Measurements from ENCODE around the gene TBX3.
"Not testable (repeated sequence)": the region's sequence is repeated elsewhere in the genome, so short reads cannot be mapped to it uniquely, and the experiment has no call there.

Gene TBX3

DNA sequence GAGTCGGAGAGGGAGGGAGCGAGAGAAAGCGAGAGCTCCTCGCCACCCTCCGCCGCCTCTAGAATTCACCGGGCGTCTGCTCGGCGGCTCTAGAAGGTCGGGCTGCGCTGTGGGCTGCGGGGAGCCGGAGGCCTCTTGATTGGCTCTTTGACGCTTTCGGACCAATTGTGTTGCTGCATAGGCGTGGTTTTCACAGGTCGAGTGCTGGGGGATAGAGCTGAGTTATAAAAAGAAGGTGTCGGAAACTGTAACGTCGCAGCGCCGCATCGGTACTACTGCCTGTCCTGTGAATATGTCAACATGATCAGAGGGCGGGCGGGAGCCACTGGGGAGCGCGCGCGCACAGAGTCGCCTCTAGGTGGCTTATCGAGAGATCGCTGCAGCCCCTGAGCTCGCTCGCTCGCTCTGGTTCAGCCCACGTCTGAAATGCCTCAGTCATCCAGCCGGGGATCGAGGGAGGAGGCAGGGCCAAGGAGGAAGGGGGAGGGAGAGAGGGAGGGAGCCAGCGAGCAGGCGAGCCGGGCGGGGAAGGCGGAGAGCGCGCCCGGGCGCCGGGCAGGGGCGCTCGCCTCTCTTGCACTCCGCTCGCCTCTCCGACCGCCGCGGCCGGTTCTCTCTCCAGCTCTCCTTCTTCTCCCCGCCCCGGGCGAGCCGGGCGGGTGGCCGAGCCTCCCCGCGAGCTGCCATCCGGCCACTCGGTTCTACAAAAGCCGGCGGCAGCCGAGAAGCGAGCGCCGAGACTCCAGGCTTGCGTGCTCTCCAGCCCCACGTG is at the start of gene TBX3:
TBX3 (minus strand) TSS at position 78 of the 772 bp plus-strand sequence. CDS start 975 bp downstream, outside the sequence.
- peak; percentile 97 for DNase-seq (ENCODE audit: low read depth, low spot score)

DNA sequence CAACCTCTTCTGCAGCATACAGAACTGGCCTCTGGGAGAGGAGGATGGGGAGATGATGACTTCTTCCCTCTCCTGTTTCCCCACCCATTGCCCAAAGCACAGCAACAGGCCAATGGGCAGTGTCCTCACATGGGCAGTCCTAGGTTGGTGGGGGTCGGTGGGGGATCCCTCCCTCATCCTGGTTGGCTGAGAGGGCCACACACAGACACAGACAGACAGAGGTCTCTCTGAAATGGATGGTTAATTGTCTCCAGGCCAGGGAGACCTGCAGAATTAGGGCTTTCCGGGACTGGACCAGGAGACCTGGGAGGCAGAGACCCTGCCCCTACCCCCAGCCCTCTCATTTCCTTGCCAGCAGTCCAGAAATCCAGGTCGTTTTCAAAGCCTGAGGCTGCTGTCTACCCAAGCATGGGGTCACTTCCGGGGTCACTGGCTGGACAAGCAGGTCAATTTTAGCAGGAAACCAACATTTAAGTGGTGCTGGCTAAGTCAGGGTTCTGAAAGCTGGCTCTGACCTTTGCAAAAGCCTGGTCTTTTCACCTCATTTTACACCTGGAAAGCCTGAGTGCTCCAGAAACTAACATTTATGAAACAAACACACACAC is 48.6 kb upstream of the TBX3 start:
- no peak for DNase-seq (ENCODE audit: low read depth, low spot score)

DNA sequence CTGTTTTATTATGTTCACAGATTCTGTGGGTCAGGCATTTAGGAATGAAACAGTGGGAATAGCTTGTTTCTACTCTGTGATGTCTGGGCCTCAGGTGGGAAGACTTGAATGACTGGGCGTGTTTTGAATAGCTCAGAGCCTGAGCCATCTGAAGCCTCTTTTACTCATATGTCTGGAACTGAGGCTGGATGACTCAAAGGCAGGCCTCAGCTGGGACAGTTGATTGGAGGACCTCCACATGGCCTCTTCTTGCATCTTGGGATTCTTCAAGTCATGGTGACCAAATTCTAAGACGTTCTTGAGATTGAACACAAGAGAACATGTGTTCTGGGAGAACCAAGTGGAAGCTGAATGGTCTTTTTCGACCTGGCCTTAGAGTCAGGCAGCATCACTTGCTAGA is 45.8 kb upstream of the TBX3 start:
- no peak for DNase-seq (ENCODE audit: low read depth, low spot score)

DNA sequence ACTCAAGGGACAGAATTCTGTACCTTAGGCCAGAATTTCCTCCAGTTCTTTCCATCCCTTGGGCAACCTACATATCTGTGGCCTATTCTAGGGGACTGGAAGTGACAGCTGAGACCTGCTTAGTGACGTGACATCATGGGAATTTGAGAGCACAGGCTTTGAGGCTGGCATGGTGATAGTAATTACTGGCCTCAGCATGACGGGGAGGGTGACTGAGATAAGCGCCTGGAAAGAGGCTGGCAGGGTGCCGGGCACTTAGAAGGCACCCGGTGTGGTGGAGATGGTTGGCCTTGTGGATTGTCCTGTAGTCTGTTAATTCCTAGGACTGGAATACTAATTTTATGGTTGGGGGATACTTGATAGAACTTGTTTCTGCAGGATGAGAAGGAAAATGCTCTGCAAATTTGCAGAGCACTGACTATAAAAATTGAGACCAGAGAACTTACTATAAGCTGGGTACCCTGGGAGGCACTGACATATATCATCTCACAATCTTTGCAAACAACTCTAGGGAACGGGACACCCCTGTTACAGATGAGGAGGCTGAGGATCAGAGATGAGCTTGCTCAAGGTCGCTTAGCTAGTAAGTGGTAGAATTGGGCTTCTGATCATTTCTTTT is 42.2 kb upstream of the TBX3 start:
- DNase-seq (ENCODE audit: low read depth, low spot score) = no peak

DNA sequence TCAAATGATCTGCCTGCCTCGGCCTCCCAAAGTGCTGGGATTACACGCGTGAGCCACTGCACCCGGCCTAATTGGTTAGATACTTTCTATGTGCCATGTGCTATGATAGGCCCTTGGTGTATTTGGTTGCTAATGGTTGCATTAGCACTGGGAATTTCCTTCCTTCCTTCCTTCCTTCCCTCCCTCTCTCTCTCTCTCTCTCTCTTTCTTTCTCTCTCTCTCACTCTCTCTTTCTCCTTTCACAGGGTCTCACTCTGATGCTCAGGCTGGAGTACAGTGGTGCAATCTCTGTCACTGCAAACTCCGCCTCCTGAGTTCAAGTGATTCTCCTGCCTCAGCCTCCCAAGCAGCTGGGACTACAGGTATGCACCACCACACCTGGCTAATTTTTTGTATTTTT is 38.2 kb upstream of the TBX3 start:
- not testable (repeated sequence) for DNase-seq (ENCODE audit: low read depth, low spot score)

DNA sequence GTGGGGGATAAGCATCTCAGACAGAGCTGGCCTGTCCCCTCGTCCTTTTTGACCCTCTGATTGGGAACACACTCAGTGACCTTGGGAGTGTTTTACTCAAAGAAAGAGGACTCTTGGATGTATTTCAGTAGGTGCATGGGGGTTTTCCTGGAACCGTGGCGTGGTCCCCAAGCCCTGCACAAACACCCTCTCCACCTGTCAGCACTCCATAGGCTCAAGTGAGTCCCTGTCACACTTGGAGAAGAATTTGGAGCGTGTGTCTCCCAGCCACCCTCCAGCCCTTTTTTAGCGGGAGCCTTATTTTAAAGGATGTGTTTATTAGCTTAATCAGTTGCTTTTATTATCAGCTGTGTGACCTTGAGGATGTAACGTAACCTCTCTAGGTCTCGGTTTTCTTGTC is 37.3 kb upstream of the TBX3 start:
- DNase-seq (ENCODE audit: low read depth, low spot score) = no peak

DNA sequence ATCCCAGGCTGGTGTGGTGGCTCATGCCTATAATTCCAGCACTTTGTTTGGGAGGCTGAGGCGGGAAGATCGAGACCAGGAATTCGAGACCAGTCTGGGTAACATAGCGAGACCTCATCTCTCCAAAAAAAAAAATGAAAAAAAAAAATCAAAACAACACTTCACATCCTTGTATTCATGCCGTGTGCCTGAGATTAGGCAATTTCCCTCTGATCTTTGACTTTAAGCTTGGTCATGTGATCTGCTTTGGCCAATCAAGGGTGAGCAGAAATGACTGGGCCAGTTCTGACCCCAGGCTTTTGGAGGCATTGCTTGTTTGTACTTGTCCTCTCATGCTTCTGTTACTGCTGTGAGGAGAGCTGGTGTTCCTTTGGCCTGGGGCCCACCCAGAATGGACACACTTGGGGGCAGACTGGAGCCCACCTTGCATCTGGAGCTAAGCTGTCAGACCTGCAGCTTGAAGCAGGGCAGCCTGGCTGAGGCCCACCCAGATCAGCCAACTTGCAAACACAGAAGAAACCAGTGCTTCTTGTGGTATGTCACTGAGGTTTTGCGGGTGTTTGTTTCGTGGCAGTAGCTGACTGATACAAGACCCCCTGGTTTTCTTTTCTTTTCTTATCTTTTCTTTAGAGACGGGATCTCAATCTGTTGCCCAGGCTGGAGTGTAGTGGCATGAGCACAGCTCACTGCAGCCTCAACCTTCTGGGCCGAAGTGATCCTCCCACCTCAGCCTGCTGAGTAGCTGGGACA is 29.7 kb upstream of the TBX3 start:
- DNase-seq (ENCODE audit: low read depth, low spot score) = no peak

DNA sequence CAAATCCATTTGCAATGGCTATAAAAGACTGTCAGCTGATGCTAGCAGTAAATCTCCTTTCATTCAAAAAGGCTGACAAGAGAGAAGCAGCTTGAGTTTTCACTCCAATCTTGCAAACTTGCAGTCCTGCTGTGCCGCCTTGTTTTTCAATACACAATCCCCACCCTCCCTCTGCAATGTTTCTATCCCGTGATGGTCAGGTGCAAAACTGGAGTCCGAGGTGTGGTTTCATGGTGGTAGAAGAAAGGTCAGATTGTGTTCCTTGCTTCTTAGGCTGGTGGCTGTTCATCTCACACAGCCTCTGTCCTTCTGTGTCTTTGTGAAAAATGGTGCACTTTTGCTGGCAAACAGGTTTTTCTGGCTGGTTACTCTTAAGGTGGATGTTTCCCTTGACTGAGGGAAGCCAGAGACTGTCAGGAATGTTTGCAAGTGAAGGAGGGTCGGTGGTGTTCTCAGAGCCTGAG is 27.7 kb upstream of the TBX3 start:
- no peak for DNase-seq (ENCODE audit: low read depth, low spot score)

DNA sequence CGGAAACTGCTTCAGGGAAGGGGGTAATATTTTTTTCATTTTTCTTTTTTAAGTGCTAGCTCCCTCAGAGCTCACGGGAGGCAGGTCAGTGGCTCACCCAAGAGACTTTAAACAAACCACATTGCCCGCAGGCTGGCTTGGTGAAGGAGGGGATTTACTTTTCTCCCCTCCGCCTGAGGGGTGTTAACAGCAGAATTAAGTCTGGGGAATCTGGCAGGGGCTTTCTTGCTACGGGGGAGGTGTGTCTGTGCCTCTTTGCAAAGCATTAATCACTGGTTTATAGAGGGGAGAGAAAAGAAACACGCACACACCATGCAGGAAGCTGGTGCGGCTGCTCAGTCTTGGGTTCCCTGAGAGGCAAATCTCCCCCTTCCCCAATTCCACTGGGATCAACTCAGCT is 26.2 kb upstream of the TBX3 start:
- DNase-seq (ENCODE audit: low read depth, low spot score) = no peak

DNA sequence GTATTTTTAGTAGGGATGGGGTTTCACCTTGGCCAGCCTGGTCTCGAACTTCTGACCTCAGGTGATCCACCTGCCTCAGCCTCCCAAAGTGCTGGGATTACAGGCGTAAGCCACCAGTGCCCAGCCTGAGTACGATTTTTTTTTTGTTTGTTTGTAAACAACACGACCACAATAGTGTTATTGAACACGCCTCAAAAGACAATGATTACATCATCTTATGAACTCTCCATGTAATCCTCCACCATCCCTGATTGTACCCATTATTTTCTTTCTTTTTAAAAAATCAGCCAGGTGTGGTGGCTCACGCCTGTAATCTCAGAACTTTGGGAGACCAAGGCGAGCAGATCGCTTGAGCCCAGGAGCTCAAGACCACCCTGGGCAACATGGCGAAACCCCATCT is 25.1 kb upstream of the TBX3 start:
- DNase-seq (ENCODE audit: low read depth, low spot score) = no peak

DNA sequence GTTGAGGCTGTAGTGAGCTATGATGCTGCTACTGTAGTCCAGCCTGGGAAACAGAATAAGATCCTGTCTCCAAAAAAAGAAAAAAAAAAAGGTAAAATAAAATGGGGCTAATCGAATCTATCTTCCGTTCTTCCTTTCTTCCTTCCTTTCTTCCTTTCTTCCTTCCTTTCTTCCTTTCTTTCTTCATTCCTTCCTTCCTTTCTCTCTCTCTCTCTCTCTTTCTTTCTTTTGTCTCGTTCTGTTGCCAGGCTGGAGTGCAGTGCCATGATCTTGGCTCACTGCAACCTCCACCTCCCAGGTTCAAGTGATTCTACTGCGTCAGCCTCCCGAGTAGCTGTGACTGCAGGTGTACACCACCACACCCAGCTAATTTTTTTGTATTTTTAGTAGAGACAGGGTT is 24.6 kb upstream of the TBX3 start:
- not testable (repeated sequence) for DNase-seq (ENCODE audit: low read depth, low spot score)

DNA sequence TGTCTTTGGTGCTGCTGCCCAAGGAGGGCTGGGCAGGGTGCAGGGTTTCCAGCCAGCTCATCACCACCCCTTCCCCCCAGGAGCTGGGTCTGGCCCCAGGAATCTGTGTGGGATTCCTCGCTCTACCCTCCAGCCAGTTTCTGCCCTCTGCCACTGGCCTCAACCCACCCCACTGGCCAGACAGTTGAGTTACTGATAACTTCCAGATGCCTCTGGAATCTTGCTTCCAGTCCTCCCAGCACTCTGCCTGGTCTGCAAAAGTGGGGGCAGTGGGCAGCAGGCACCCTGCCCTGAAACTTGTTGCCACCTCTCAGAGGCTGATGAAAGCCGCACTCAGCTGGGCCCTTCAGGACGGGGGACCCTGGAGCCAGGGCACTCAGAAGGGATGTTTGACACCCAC is 20.1 kb upstream of the TBX3 start:
- no peak for DNase-seq (ENCODE audit: low read depth, low spot score)

DNA sequence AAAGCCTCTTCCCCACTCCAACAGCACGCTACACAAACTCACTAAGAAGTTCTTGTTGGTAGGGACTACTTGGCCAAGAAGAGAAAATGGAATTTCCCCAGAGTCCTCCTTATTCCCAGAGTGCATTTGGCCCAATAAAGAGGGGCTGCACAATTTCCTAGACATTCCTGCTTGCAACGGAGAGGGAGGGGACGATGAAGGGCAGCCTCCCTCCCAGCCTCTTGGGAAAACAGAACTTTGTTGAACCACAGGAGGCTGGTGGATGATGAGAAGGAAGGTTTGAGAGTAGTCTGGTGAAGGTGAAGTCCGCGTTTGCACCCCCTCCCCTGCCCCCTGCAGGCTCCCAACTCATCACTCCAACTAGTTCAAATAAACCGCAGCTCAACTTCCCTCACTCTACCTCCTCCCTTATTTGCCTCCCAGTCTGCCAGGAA is 19.1 kb upstream of the TBX3 start:
- no peak for DNase-seq (ENCODE audit: low read depth, low spot score)

DNA sequence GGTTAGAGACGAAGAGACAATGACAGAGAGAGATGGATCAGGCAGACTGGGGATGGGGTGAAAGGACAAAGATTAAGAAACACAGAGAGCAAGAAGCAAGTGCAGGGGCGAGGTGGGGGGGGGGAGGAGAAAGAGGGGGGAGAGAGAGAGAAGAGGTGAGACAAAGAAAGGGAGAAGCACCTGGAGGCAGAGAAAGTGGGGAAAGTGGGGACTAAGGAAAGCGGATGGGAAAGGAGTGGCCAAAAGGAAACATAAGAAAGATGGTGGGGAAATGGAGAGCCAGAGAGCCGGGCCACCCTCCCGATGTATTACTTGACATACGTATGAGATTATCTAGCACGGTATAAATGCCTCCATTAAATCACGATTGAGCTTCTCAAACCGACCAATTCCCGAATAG is 18.5 kb upstream of the TBX3 start:
- no peak for DNase-seq (ENCODE audit: low read depth, low spot score)

DNA sequence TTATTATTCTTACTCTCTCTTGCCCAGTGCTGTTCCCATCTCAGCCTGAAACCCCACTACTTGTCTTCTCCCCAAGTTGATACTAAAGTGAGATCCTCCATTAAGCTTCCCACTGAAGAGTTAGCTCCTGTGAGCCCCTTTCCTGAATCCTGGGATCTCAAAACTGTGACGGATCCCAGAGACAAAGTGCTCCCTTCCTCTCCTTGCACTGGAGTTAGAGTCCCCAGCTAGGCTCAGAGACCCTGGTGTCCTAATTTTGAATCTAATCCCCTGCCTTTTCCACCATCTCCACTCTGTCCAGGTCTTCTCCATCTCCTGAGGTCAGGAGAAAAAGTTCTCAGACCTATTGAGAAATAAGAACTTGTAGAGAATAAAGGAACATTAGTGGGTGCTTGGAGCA is 17.6 kb upstream of the TBX3 start:
- DNase-seq (ENCODE audit: low read depth, low spot score) = no peak

DNA sequence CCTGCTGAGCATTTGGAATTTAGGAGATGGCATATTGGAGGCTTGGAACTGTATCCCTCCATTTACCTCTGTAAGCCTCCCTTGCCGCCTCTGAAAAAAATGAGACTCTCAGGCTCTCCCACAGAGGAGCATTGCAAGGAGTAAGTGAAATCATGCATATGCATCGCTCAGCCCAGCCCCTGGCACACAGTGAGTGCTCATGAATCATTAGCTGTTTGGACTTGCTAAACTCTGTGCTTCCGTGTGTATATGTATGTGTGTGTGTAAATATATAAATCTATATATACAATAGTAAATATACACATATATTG is 17.1 kb upstream of the TBX3 start:
- no peak for DNase-seq (ENCODE audit: low read depth, low spot score)

DNA sequence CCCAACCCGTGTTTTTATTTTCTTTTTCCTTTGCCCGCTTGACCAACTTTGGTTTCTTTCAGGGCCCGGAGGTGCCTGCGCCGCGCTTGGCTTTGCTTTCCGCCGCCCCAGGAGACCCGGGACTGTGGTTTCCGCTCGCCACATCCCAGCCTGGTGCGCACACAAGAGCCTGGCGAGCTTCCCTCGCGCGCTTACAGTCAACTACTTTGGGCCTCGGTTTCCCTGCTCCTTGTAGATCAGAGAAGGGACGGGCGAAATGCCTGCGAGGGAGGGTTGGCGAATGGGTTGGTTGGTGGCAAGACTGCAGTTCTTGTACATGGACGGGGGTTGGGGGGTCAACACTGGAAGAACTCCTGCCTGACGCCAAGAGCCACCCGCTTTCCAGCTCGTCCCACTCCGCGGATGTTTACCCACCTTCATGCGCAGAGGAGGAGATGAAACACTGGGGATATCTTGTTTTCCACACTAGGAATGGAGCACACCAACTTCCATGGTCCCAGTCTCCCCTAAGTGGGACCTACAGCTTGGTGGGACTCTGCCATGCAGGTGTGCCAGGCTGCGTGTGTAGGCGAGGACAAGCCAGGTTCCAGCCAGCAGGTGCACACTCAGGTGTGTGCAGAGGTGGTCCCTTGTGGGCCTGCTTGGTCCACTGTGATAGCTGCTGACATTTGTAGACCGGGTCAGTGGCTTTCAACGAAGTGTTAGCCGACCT is 16.6 kb upstream of the TBX3 start:
- no peak for DNase-seq (ENCODE audit: low read depth, low spot score)

DNA sequence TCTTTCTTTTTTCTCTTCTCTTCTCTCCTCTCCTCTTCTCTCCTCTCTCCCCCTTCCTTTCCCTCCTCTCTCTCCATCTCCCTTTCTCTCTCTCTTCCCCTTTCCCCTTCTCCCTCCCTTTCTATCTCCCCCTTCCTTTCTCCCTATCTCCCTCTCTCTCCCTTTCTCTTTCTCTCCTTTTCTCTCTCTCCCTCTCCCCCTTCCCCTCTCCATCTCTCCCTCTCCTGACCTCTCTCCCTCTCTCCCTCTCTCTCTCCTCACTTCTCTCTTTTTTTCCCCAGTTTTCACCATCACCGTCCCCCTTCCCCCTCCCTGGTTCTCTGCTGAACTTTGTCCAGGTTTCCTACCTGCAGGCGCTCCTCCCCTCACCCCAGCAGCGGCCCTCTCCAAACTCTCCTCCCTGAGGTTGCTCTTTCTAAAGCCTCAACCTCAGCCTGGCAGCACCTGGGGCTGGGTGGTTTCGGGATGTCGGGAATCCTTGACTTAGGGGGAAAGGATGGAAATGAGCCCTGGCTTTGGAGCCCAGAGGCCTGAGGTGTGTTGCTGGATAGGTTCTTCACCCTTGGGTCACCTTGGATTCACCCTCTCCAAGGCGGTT is 14.7 kb upstream of the TBX3 start:
- no peak for DNase-seq (ENCODE audit: low read depth, low spot score)

DNA sequence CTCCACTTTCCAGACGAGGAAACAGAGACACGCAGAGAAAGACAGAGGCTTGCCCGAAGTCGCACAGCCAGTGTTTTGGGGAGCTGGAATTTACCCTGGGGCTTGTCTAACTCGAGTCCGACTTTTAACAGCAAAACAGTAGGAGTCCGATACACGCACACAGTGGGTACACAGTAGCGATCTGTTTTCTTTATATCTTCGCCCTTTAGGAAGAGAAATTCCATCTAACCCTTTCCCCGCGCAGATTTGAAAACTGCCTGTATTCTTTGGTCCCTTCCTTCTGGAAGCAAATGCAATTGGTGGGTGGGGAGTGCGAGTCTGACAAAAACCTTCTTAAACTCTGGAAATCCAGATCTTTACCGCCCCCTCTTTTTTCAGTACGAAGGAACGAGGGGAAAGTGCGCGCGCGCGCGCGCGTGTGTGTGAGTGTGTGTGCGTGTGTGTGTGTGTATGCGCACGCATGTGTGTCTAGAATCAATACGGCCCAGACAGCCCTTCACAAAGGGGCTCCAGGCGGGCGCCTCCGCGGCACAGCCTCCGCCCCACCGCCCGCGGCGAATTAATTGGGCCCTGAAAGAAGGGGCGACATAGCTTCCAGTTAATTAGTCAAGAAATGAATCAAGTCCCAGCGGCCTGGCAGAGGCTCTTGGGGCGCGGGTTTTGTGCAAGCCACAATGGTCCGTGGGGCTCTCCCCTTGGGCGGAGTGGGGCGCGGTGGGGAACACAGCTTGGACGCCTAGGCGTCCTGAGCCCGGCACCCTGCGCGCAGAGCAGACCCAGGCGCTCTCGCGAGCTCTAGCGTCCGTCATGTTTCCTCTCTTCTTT is 14.0 kb upstream of the TBX3 start:
- DNase-seq (ENCODE audit: low read depth, low spot score) = no peak

DNA sequence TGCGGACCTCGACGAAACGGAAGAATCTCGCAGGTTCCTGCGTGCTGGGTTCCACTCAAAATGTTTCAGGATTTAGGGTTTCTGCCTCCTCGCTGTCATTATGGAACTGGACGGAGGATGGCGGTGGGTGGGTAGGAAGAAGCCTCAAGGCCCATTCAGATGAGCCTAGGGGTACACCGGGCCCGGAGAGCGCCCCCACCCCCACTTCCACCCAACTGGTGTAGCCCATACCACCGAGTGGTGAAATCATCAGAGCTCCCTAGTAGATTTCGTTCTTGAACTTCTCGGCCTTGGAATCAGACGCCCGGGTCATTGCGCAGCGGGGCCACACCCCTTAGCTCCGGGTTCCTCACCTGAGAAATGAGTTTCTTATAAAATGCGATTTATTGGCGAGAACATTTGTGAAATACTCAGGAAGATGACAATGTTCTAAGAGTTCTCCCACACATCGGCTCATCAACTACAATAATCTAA is 13.3 kb upstream of the TBX3 start:
- DNase-seq (ENCODE audit: low read depth, low spot score) = no peak

Data from iPS DF 19.7 (cell line).